Stimulated activated CD4-positive, alpha-beta T cell treated with anti-CD3 and anti-CD28 coated beads, Interleukin-1b, Interleukin-23, amount 100 ng/mL, for 48 hours (primary cell): ENCODE measurements around the gene COMP.
"Not testable (repeated sequence)": the region's sequence is repeated elsewhere in the genome, so short reads cannot be mapped to it uniquely, and the experiment has no call there.

Source experiments
- DNase-seq: peaks from one replicate; pipeline ENCODE4 v3.0.0-alpha.2; 2020

The COMP gene

DNA sequence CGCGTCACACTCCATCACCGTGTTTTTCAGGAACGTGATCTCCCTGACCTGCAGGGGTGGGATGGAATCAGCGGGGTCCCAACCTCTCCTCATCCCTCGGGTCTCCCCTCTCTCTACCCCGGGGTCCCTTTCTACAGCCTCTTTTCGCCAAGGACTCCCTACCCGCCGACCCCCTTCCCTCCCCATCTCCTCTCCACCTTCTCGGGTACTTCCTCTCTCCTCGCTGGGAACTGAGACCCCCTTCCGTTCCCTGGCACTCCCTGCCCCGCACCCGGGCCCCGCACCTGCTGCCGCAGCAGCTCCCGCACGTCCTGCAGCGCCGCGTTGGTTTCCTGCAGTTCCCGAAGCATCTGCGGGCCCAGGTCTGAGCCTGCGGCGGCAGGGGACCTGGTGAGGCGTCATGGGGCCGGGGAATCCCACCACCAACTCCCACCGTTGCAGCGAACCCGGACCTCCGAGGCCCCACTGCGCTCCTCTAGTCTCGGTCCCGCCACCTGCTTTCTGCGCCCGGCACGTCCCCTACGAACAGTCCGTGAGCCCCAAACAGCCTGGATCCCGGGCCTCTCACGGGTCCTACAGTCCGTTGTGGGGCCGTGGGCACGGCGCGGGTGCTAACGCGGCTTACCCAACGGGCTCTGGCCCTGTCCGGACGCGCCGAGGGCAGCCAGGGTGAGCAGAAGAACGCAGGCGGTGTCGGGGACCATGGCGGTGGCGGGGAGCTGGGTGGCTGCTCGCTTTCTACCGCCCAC, at the start of gene COMP:
COMP (minus strand) TSS at position 740 of the 749 bp plus-strand sequence; CDS start at position 704, 36 bp downstream.
- DNase-seq = no peak

DNA sequence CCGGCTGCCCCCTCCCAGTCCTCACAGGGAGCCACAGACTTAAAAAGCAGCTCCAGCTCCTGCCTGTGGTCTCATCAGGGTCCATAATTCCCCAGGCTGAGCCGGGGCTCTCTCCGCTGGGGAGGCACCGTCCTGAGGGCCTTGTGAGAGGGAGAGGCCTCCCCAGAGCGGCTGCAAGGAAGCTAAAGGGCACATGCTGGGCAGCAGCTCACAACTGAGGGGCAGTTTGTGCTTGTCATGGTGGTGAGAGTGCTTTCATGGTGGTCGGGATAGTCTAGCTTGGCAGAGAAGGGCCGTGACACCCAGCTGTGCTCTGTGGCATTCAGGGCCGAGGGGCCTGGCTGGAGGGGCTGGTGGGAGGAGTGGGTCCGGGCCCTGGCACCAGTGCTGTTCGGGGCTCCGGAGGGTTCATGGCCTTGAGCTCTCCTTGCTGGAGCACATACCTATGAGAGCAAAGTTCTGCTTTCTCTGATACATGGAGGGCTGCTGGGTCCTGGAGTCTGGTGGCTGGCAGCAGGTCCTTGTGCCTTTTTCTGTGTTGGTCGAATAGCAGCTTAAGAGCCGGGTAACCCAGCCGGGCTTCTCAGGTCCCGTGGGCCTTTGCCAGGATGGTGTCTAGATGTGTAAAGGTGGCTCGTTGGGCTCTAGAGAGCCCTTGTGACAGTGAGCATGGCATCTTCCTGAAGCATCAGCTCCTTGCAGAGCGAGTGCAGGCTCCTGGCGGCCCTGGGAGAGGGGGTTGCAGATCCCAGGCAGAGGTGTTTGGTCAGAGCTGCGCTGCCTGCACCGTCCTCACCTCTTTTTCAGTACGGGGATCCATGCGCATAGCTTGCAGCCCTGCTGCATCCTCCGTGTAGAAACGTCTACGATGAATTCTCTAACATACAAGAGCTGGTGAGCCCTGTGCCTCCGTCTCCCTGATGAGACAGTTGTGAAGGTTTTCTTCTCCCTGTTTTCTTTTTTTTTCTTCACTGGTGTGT, 49.5 kb upstream of the COMP start:
- no peak for DNase-seq

DNA sequence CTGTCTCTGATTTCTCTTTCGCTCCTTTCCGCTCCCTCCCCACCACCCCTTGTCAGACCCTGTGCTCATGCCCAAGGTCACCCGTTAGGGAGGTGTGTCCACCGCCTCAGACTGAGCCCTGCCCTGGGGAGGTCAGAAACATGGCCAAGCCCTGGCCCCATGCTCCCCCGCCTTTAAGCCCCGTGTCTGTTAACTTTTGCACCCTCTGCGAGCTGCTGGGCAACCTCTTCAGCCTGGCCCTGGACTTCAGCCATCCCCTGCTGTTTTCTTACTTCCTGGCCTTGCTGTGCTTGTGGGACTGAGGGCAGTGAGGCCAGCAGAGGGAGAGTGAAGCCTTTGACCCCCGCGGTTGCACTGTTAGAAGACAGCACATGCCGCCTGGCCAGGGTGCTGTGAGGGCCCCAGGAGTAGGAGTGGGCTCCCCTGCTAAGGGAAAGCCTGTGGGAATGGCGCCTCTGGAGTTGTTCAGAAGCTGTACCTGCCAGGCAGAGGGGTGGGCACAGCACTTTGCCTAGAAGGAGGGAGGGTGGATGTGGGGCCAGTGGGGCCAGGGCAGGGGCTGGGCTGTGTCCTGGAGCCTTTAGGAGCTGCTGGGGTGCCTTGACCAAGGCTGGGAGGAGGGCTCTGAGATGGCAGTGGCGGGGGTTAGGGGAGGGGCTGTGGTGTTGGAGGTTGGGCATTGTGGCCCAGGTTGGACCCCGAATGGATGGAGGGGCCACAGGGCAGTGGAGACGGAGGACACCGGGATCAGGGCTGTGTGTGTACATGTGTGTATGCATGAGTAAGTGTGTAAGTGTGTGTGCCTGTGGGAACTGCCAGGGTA, 48.6 kb upstream of the COMP start:
- DNase-seq = no peak

DNA sequence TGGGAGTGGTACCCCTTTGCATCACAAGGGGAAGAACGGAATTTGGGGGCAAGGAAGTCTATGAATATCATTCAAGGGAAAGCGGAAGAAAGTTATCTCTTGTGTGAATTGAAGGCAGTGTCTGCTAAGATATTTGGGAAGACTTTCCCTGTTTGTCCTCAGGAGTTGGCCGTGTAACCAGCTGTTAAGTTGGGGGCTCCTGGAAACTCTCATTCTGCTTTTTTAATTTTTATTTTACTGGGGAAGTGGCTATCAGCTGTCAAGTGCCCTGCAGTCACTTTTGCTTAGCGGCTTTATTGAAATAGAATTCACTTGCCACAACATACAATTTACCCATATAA, 43.5 kb upstream of the COMP start:
- no peak for DNase-seq

DNA sequence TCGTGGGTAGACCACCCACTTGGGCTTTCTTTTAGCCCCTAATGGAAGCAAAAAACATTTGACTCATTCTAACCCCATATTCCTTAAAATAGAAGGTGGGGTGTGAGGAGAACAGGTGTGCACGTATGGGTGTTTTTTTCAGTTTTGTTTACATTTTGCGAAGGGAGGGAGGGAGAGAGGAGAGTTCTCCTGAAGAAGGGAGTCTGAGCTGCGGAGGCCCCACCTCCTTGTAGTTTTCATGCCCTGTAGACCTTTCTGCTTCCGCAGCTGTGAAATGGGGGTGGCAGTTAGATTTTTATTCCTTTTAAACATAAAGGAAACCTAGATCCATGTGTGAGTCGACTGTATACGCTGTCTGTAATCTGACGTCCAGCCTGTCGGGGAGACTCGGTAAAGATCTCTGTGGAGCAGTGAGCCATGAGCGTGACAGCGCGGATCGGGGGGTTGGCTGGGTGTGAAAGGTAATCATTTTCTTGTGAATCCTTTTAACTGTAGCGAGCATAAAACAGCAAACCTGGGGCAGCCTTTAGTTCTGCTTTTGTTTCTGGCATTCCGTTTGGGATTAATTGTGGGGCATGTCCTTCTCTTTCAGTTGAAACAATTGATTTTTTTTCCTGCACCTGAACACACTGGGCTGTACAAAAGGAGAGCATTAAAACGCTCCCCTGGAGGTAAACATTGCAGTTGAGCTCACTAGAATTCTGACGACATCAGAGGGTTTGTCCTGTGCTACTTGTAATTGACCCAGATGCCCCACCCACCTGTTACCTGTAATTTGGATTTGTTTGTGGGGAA, 42.9 kb upstream of the COMP start:
- DNase-seq = no peak

DNA sequence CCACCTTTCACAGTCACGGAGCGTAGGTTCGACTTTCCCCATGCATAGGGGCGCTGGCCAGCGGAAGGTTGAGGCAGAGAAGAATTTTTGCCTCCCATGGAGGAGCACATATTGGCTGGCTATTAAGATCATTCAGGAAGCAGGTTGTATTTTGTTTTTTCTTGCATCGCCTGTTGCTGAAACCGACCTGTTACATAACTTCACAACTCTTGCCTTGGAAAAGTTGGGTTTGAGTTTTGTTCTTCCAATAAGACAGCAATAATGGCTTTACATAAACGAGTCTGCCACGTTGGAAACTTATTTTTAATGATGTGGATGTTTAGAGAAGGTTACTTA, 42.0 kb upstream of the COMP start:
- no peak for DNase-seq

DNA sequence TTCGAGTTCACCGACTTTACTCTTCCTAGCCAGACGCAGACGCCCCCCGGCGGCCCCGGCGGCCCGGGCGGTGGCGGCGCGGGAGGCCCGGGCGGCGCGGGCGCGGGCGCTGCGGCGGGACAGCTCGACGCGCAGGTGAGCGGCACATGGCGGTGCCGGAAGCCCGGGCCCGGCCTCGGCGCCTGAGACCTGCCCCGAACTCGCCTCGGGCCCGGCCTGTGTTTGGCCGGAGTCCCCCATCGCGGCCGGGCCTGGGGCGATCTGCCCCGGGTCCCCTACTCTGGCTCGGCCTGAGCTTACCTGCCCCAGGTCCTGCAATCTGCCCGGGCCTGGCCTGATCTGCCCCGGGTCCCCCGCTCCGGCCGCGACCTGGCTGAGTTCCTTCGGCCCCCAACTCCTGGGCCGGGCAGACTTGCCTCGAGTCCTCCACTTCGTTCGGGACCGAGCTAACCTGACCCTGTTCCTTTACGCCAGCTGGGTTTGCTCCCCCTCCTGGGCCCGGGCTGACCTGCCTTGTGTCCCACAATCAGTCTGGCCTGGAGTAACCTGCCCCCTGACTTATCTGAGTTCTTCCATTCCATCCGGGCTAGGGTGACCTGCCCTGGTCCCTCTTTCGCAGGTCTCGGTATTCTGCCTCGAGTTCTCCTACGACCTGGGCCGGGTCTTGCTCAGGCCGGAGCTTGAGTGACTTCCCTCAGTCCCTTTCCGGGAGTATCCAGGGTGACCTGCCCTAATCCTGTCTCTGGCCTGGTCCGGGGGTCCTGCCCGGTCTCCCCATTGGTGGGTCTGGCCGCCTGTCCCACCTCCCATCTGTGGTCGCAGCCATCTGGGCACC, 41.4 kb upstream of the COMP start:
- peak; percentile 22 for DNase-seq

DNA sequence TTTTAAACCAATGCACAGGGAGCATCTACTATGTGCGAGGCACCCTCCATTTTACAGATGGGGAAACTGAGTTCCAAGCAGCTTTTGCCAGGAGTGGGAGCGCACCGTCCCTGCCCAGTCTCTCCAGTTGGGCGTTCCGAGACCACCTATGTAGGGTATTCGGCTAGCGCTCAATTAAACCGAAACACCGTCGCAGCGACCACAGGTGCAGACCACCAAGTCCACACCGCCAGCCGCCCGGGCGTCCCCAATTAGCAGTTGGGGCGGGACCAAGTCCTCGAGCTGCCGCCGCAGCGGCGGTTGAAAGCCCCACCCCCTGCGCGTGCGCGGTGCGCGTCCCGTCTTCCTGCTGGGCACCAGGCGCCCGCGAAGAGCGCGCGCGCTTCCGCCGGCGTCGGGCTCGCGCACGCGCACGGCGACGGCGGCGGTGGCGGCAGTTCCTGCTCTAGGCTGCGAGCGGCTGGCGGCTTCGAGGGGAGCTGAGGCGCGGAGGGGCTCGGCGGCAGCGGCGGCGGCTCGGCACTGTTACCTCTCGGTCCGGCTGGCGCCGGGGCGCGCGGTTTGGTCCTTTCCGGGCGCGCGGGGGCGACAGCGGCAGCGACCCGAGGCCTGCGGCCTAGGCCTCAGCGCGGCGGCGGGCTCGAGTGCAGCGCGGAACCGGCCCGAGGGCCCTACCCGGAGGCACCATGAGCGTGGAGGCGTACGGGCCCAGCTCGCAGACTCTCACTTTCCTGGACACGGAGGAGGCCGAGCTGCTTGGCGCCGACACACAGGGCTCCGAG, 40.6 kb upstream of the COMP start, which contains the start of gene UPF1:
UPF1 (plus strand) TSS at position 436 of the 782 bp plus-strand sequence; CDS start at position 687, 251 bp downstream.
- DNase-seq = peak; percentile 95

DNA sequence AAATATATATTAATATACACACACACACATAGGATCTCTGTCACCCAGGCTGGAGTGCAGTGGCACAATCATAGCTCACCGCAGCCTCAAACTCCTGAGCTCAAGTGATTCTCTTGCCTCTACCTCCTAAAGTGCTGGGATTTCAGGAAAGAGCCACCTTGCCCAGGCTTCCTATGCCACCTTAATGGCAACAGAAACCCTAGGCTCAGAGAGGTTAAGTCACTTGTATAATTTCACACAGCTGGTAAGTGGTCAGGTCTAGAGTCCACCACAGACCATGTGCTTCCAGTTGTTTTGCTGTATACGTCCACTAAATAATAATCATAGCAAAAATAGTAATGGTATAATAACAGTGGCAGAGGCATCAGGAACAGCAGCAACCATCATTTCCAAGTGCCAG, 39.4 kb upstream of the COMP start:
- no peak for DNase-seq

DNA sequence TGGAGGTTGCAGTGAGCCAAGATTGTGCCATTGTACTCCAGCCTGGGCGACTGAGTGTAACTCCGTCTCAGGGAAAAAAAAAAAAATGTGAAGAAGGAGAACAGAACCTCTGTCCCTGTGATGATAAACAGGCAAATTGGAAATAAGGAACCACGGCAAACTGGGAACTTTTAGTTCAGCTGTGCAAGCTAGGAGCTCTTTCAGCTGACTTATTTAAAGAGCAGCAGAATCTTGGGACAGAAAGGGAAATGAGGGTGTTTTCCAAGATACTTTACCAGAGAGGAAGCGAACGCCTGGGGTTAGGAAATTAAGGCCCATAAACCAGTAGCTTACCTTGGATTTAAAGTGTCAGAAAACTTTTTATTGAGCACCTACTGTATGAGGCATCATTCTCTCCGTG, 37.7 kb upstream of the COMP start:
- DNase-seq = no peak

DNA sequence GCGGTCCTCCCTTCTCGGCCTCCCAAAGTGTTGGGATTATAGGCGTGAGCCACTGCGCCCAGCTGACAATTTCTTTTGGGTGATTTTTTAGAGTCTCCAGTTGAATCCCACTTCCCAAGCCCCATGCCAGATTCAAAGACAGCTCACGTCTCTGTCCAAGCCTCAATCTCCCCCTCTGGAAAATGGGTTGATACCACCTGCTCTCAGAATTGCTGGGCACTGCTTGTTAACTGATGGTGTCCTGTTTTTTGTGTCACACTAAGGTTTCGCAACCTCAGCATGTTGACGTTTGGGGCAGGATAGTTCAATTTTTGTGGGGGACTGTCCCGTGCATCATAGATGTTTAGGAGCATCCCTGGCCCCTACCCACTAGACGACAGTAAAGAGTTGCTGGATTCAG, 26.5 kb upstream of the COMP start:
- no peak for DNase-seq

DNA sequence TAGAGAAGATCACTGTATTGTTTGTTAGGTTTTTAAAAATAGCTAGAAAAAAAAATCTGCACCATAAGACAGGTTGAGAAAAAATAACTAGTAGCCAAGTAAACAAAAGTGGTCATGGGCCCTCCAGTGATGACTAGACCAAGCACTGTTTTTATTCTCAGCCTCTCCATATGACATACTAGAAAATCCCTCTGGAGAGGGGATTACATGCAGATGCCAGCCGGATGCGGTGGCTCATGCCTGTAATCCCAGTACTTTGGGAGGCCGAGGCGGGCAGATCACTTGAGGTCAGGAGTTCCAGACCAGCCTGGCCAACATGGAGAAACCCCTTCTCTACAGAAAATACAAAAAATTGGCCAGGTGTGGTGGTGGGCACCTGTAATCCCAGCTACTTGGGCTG, 25.5 kb upstream of the COMP start:
- not testable (repeated sequence) for DNase-seq

DNA sequence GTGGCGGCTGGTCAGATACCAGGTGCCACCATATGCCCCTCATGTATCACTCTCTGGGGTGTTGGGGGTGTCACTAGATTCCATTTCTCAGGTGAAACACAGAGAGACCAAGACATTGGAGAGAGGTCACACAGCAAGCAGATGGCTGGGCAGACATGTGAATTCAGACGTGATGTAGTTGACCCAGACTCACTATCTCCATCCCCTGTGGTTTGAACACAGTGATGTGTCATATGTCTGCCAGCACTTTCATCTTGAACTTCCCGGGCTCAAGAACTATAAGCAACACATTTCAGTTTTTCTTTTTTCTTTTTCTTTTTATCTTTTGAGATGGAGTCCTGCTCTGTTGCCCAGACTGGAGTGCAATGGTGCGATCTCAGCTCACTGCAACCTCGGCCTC, 24.6 kb upstream of the COMP start:
- no peak for DNase-seq

DNA sequence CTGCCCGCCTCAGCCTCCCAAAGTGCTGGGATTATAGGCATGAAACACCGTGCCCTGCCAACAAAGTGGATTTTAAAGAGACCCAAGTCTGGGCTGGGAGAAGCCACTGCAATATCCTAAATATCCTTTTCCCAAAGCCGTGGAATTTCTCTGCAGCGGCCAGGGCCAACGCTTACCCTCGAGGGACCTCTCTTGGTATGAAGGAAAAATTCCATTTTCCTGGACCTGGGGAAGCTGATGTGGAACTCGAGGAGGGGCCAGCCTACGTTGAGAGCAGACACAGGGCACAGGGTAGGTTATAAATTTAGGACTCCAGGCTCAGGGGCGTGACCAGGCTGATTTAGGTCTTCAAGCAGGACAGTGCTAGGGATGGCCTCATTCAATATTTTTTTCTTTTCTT, 23.0 kb upstream of the COMP start:
- DNase-seq = no peak

DNA sequence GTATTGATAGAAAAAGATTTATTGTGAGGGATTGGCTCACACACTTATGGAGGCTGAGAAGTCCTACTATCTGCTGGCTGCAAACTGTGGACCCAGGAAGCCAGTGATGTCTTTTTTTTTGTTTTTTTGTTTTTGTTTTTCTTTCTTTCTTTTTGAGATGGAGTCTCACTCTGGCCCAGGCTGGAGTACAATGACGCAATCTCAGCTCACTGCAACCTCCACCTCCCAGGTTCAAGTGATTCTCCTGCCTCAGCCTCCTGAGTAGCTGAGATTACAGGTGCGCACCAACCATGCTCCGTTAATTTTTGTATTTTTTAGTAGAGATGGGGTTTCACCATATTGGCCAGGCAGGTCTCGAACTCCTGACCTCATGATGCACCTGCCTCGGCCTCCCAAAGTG, 20.5 kb upstream of the COMP start:
- DNase-seq = not testable (repeated sequence)

DNA sequence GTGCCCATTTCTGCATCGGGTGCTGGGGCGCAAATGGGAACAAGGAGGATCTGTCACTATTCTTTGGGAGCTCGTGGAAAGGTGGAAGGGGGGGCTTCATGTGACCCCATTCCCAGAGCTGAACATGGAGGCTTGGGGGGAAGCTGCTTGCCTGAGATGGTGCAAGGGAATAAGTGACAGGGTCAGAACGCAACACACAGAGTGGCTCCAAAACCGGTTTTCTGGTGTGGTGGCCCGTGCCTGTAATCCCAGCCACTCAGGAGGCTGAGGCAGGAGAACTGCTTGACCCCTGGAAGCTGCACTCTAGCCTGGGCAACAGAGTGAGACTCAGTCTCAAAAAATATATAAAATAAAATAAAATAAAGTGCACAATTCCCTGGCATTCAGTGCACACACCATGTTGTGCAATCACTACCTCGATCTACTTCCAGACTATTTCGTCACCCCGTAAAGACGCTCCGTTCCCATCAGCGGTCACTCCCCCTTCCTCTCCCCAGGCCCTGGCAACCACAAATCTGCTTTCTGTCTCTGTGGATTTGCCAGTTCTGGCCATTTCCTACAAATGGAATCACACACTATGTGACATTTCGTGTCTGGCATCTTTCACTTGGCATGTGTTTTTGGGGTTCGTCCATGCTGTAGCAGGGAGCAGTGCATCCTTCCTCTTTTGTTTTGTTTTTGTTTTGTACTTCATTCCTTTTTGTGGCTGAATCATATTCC, 18.2 kb upstream of the COMP start:
- no peak for DNase-seq

DNA sequence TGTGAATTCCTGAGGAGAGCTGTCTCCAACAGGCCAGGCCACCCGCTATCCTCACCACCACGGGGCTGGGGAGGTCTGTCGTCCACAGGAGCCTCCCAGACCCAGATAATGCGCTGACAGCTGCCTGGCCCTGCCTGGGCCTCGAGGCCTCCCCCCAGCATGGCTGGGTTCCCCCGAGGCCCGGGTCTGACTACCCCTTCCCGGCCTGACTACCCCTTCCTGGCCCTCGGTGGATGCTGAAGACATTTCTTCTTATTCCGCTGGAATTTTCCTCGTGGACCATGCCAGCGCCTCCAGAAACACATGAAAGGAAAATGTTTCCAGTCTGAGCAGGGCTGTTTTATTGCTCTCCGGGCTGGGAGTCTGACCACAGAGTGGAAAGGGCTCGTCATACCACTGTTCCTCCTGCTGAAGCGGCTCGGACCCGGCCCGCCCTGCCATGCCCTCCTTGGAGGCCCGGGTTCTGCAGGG, 16.8 kb upstream of the COMP start:
- DNase-seq = no peak

DNA sequence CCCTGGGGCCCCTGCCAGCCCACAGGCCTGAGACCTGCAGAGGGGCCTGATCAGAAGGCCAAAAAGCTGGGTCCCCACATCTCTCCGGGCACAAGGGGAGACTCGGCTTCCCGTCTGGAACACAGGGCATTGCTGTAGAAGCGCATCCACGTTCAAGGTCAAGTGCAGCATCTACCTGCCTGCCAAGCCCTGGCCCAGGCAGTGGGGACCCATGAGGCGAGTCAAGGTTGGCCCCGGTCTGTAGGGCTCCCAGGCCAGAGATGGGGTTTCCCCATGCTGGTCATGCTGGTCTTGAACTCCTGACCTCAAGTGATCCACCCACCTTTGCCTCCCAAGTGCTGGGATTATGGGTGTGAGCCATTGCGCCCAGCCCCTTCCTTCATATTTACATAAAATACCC, 13.5 kb upstream of the COMP start:
- no peak for DNase-seq

DNA sequence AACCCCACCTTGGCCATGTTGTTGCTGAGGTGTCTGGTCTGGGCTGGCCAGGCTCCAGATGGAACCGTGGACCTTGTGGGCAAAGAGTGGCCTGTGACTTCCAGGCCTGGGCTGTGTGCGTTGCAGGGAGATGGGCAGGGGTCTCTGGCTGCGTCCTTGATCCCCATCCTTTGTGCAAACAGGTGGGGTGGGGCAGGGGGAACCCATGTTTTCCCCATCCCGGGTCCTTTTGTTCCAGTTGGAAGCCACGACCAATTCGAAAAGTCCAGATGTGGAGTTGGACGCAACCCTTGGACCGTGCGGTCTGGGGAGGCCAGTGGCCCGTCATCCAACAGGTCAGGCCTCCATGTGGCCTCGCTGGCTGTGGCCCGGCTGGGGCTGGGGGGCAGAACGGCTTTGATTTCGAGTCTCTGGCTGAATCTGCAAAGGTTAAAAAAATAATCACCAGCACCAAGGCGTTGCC, 13.1 kb upstream of the COMP start:
- no peak for DNase-seq
